ENCODE results near the gene ZBTB24.
"Not testable (repeated sequence)": the region's sequence is repeated elsewhere in the genome, so short reads cannot be mapped to it uniquely, and the experiment has no call there.

The ZBTB24 gene

DNA sequence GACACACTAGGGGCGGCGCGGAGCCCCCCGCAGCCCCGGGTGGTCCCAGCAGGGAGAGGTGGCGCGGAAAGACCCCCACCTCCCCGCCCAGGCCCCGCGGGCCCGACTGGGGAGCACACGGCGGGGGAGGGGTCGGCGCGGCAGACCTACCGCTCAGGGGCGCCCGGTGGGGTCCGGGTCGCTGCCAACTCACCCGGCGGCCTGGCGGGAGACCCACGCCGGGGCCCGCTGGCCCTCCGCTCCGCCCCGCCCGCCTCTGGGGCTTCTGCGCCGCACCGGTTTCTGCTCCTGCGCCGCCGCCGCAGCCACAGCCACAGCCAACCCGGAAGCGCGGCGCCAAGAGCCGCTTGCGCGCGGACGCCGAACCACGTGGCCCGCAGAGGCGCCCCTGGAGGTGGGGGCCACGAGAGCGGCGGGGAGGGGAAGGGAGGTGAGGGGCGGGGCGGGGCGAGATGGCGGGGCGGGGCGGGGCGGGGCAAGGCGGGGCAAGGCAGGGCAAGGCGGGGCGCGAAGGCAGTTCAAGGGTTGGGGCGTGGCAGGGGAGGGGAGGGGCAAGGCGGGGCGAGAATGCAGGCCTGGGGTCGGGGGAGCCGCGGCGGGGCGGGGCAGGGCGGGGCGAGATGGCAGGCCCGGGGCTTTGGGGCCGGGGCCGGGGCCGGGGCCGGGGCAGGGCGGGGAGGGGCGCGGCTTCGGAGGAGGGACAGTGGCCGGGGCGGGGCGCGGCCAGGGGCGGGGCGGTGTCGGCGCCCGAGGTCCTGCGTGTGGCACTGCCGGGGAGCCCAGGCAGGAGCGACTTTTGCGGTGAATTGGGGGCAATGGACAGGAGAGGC lies at the start of gene ZBTB24:
Gene ZBTB24 (minus strand): TSS at position 315 of the 830 bp plus-strand sequence. CDS start 1,193 bp downstream, outside the sequence.
- peak; percentile 82 to 93 for DNase-seq (ENCODE audit: low read depth in 2 of 2)

GRCh38 chr6:109531446-109531845 lies 48.4 kb upstream of the ZBTB24 start:
- DNase-seq (ENCODE audit: low read depth in 2 of 2): no peak

DNA sequence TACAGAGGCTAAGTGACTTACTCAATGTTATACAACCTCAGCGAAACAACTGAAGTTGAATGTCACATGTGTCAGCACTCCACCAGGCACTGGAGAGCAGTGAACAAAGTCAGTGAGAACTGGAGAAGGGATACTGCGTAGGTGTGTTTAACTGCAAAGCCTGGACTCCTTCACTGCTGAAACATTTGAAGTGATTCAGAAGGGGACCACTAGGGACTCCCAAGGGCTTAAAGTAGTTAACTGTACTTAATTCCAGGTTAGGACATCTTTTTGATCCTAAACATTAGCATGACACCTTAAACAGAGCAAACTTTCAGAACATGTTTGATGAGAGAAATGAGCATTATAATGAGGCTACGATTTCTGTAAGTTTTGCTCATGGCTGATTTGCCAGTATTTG lies 45.0 kb upstream of the ZBTB24 start:
- no peak for DNase-seq (ENCODE audit: low read depth in 2 of 2)

GRCh38 chr6:109526905-109527628 lies 44.0 kb upstream of the ZBTB24 start:
- DNase-seq (ENCODE audit: low read depth in 2 of 2): peak; percentile 25 to 44

DNA sequence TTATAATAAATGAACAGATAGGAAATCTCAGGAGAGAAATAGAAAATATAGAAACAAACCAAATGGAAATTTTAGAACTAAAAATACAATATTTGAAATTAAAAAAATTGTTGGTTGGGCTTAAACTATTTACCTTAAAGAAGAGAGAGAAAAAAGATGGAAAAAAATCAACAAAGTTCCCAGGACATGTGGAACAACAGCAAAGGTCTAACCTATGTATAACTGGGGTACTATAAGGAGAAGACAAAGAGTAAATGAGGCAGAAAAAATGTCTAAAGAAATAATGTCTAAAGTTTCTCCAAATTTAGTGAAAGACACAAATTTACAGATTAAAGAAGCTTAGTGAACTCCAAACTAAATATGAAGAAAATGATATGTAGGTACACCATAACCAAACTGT lies 41.1 kb upstream of the ZBTB24 start:
- no peak for DNase-seq (ENCODE audit: low read depth in 2 of 2)

DNA sequence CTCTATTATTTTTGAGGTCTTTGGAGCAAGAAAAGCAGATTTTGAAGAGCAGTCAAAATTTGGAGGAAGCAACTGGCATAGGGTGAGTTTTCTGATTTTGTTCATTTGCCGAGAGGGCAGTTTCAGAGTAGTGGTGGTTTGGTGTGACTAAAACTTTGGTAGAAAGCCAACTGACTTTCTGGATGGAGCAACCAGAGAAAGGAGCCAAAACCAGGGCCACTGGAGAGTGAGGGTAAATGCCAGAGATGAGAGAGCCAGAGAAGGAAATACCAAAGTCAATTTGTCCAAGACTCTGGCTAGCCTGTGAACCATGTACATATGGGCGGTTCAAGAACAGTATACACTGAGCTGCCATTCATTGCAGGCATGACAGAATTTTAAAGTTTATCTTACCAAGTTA lies 40.5 kb upstream of the ZBTB24 start:
- no peak for DNase-seq (ENCODE audit: low read depth in 2 of 2)

DNA sequence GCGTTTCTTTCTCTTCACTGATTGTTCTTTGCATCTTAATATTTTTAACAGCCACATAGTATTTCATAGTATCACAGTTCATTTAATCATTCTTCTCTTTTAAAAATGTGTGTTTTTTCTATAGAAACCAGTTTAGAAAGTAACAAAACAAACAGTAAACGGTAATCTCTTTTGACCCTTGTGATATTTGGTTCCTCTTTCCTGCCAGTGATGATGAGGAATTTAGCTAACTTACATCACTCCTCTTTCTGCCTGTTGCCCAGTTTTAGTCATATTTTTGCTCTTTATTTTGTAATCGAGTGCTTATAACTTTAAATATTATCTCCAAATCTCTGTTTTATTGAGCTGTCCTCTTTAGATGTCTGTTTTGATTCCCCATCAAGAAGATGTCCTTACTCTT lies 38.1 kb upstream of the ZBTB24 start:
- DNase-seq (ENCODE audit: low read depth in 2 of 2): no peak

- DNase-seq (ENCODE audit: low read depth in 2 of 2): not testable (repeated sequence)
Observed at GRCh38 chr6:109519647-109520046, 36.6 kb upstream of the ZBTB24 start.

DNA sequence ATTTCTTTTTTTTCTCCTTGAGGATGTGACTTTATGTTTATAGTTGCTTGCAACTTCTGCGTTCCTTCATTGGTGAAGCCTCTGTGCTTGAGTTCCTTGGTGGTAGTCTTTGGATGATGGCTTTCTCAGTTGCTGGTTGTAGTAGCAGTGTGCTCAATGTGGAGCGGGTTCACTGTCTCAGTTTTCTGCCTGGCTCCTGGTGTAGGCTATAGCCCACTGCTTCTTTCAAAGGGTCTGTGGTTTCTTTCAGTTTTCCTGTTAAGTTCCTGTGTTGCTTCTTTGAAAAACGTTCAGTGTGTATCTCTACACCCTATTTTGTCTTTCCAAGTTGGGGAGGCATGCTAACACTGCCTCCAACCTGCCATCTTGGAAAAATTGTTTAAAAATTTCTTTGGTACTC lies 33.9 kb upstream of the ZBTB24 start:
- DNase-seq (ENCODE audit: low read depth in 2 of 2): no peak

GRCh38 chr6:109515781-109516409 lies 32.9 kb upstream of the ZBTB24 start:
- DNase-seq (ENCODE audit: low read depth in 2 of 2): no peak

- no peak for DNase-seq (ENCODE audit: low read depth in 2 of 2)
Observed at GRCh38 chr6:109514946-109515345, 31.9 kb upstream of the ZBTB24 start.

DNA sequence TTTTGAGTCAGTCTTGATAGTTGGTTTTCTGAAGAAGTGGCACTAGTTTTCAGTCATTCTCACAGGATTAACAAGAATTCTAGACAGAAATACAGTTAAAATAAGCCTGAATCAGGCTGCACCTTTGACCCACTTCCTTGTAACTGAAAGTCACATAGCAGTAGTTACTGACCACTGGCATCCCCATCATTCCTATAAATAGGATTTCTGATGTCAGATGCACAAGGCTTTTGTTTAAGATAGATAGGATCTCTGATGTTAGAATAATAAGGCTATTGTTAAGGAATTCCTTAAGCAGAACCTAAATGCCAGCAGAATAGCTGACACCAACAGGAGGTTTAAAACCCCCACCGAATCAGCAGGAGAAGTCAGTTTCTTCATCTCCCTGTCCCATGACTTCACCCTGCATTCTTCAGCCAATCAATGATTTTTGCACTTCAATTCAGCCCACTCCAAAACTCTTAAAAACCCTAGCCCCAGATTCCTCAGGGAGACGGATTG lies 30.6 kb upstream of the ZBTB24 start:
- DNase-seq (ENCODE audit: low read depth in 2 of 2): no peak

DNA sequence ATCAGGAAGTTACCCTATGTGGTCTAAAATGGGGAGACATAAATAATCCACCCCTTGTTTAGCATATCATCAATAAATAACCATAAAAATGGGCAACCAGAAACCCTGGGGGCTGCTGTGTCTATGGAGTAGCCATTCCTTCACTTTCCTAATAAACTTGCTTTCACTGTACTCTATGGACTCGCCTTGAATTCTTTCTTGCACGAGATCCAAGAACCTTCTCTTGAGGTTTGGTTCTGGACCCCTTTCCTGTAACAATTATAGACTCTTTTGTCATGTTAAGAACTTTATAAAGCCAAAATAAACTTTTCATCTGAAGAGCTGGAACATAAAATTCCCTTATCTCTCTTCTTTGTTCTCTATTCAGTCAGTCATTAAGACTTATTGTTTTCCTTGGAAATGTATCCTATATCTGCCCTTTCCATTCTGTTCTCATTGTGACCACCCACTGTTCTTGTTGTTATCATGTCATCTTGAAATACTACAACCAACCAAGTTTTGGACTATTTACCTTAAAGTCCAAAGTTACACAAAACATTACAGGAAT lies 29.3 kb upstream of the ZBTB24 start:
- no peak for DNase-seq (ENCODE audit: low read depth in 2 of 2)

- DNase-seq (ENCODE audit: low read depth in 2 of 2): no peak
Observed at GRCh38 chr6:109511832-109512231, 28.8 kb upstream of the ZBTB24 start.

- no peak for DNase-seq (ENCODE audit: low read depth in 2 of 2)
Observed at GRCh38 chr6:109510358-109510757, 27.3 kb upstream of the ZBTB24 start.

DNA sequence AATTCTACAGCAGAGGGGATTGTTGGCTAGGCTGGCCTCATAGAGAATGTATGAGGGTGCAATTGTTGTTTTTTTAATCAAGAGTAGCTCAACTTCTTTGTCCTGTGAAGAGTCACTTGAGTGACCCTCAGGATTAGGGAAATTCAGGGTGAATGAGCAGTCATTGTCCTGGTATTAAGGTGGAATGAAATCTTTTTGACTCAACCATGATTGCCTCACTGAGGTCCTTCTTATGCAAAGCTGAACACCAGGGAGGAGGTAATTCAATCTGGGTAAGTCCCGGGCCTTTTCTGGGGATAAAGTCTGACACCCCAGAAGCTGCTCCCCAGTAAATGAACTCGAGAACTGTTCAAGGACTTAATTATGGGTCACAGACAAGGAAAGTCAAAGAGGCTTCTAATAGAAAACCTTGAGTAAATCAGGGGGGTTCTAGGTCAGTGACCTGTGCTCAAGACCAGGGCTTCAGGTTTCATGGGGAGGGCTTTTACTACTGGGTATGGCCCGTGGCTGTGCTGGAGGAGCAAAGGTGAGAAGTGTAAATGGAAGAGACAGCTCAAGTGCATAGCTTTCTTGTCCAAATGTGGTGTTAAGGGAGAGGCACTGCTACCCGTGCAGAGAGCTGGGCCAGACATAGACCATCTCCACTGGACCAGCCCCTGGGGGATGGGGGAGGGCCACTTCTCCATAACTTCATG lies 25.3 kb upstream of the ZBTB24 start:
- DNase-seq (ENCODE audit: low read depth in 2 of 2): no peak

DNA sequence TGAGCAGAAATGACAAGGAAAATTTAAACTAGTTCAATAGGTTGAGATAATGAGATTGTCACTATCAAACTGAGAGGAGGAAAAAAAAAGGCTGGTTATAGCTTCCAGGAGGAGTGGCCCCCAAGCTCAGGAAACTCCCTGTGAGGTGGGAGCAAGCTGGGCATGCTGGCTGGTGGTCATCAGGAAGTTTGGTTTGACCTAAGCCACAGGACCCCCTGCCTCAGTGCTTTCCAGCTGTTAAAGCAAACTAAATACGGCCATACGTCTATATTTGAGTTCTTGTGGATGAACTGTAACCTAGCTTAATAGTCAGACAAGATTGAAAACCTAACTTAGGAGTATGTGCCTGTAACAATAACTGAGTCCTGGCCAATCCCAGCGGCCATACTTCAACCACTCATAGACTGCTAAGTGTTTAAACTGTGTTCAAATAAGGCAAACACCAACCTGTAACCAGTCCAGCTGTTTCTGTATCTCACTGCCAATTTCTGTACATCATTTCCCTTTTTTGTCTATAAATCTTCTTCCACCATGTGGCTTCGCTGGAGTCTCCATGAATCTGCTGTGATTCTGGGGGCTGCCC lies 24.6 kb upstream of the ZBTB24 start:
- no peak for DNase-seq (ENCODE audit: low read depth in 2 of 2)

DNA sequence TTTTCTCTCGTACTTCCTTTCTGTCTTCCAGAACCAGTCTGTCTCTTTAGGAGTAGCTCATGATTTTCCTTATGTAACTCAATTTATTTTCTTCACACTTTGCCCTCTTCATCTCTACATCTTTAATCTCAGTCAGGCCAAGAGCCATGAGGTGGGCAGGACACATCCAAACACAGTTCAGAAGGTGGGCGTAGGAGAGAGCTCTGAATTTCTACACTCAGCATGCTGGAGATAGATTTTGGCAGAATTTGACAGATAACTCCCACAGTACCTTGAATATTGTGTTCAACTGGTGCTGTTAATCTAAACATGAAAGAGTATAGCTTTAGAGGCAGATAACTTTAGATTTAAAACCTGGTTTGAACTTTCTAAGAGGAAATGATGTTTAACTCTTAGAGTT lies 23.8 kb upstream of the ZBTB24 start:
- DNase-seq (ENCODE audit: low read depth in 2 of 2): no peak

DNA sequence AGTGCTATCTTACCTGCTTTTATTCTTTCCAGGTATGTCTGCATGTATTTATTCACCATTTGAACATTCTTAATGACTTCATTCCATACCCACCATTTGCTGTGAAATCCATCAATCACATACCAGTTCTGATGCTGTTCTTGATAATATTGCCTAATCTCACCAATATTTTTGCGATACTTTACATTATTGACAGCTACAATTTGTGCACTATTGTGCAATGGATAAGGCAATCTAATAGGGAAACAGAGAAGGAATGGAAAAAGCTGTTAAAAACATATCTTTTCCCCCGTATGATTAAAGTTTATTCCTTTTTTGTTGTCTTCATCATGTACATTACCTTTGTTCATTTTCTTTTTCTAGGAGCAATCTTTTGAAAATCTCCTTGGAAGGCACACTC lies 23.3 kb upstream of the ZBTB24 start:
- no peak for DNase-seq (ENCODE audit: low read depth in 2 of 2)

- no peak for DNase-seq (ENCODE audit: low read depth in 2 of 2)
Observed at GRCh38 chr6:109503327-109504224, 20.6 kb upstream of the ZBTB24 start.
